SK-N-SH treated with all-trans-retinoic acid at 6 μM for 48 hours (cell line): ENCODE measurements around the gene CCDC80.
"Not testable (repeated sequence)": the region's sequence is repeated elsewhere in the genome, so short reads cannot be mapped to it uniquely, and the experiment has no call there.

Experiments
- ATAC-seq: fragments of 200-7000 bp; cut with Tn5 transposase; 3 replicates; pipeline ENCODE4 v1.9.1; 2020; ENCODE audit warnings: mild to moderate bottlenecking, moderate library complexity
- ARNTL ChIP-seq: fragments of 450-650 bp; formaldehyde crosslinking; IDR thresholded peaks from 2 replicates; pipeline ENCODE4 v1.5.0; 2020; ENCODE audit warnings: low read depth, mild to moderate bottlenecking, moderate library complexity, borderline replicate concordance
- BACH2 ChIP-seq: fragments of 250-450 bp; sonication (Bioruptor Pico); IDR thresholded peaks from 2 replicates; pipeline ENCODE4 v1.9.0; 2021; ENCODE audit warnings: mild to moderate bottlenecking, borderline replicate concordance
- CSDC2 ChIP-seq: fragments of 250-450 bp; sonication (Bioruptor Pico); IDR thresholded peaks from 2 replicates; pipeline ENCODE4 v1.5.0; 2020; ENCODE audit warnings: mild to moderate bottlenecking, moderate library complexity
- ESRRG ChIP-seq: fragments of 250-450 bp; sonication (Bioruptor Pico); IDR thresholded peaks from 2 replicates; pipeline ENCODE4 v1.6.1; 2021; ENCODE audit warnings: mild to moderate bottlenecking
- GLIS3 ChIP-seq: fragments of 250-450 bp; sonication (Bioruptor Pico); IDR thresholded peaks from 2 replicates; pipeline ENCODE4 v1.5.0; 2020; ENCODE audit warnings: mild to moderate bottlenecking, moderate library complexity
- OSR1 ChIP-seq: fragments of 250-450 bp; sonication (Bioruptor Pico); IDR thresholded peaks from 2 replicates; pipeline ENCODE4 v1.8.0; 2022; ENCODE audit warnings: moderate library complexity, mild to moderate bottlenecking, inconsistent platforms
- PPARA ChIP-seq: fragments of 250-450 bp; sonication (Bioruptor Pico); IDR thresholded peaks from 2 replicates; pipeline ENCODE4 v1.5.0; 2020; ENCODE audit warnings: mild to moderate bottlenecking, borderline replicate concordance
- RARB ChIP-seq: fragments of 250-450 bp; sonication (Bioruptor Pico); IDR thresholded peaks from 2 replicates; pipeline ENCODE4 v1.8.0; 2021; ENCODE audit warnings: mild to moderate bottlenecking, moderate library complexity
- SNAI2 ChIP-seq: fragments of 250-450 bp; sonication (Bioruptor Pico); IDR thresholded peaks from 2 replicates; pipeline ENCODE4 v1.5.0; 2020; ENCODE audit warnings: mild to moderate bottlenecking, moderate library complexity
- TCF4 ChIP-seq: fragments of 250-450 bp; sonication (Bioruptor Pico); IDR thresholded peaks from 2 replicates; pipeline ENCODE4 v1.8.0; 2021; ENCODE audit warnings: mild to moderate bottlenecking, moderate library complexity, borderline replicate concordance
- ZC3H10 ChIP-seq: fragments of 250-450 bp; sonication (Bioruptor Pico); IDR thresholded peaks from 2 replicates; pipeline ENCODE4 v1.5.1; 2021; ENCODE audit warnings: mild to moderate bottlenecking, moderate library complexity
- ZFP3 ChIP-seq: fragments of 250-450 bp; sonication (Bioruptor Pico); IDR thresholded peaks from 2 replicates; pipeline ENCODE4 v1.5.0; 2020; ENCODE audit warnings: mild to moderate bottlenecking, moderate library complexity
- ZFP30 ChIP-seq: fragments of 450-650 bp; formaldehyde crosslinking; IDR thresholded peaks from 2 replicates; pipeline ENCODE4 v1.5.0; 2022; ENCODE audit warnings: mild to moderate bottlenecking, moderate library complexity
- ZNF565 ChIP-seq: fragments of 450-650 bp; formaldehyde crosslinking; conservative IDR thresholded peaks from 2 replicates; pipeline ENCODE4 v1.5.0; 2020; ENCODE audit warnings: low read depth, mild to moderate bottlenecking, moderate library complexity
- ZNF70 ChIP-seq: fragments of 450-650 bp; formaldehyde crosslinking; IDR thresholded peaks from 2 replicates; pipeline ENCODE4 v1.5.0; 2020; ENCODE audit warnings: mild to moderate bottlenecking, moderate library complexity
- ZNF8 ChIP-seq: fragments of 450-650 bp; formaldehyde crosslinking; IDR thresholded peaks from 2 replicates; pipeline ENCODE4 v1.5.0; 2020; ENCODE audit warnings: mild to moderate bottlenecking, moderate library complexity
- TF ChIP-seq, protein P1 (sequence below): fragments of 250-450 bp; sonication (Bioruptor Pico); IDR thresholded peaks from 2 replicates; pipeline ENCODE4 v1.8.0; 2021; ENCODE audit warnings: low read depth, mild to moderate bottlenecking, moderate library complexity, borderline replicate concordance
- TF ChIP-seq, protein P2 (sequence below): fragments of 250-450 bp; sonication (Bioruptor Pico); IDR thresholded peaks from 2 replicates; pipeline ENCODE4 v1.8.0; 2020; ENCODE audit warnings: mild to moderate bottlenecking, moderate library complexity, borderline replicate concordance
- TF ChIP-seq, protein P3 (sequence below): fragments of 250-450 bp; sonication (Bioruptor Pico); IDR thresholded peaks from 2 replicates; pipeline ENCODE4 v1.5.1; 2021; ENCODE audit warnings: mild to moderate bottlenecking, moderate library complexity
- TF ChIP-seq, protein P4 (sequence below): fragments of 250-450 bp; sonication (Bioruptor Pico); IDR thresholded peaks from 2 replicates; pipeline ENCODE4 v1.5.1; 2020; ENCODE audit warnings: low read depth, mild to moderate bottlenecking, moderate library complexity
- TF ChIP-seq, protein P5 (sequence below): fragments of 250-450 bp; sonication (Bioruptor Pico); IDR thresholded peaks from 2 replicates; pipeline ENCODE4 v1.5.0; 2020; ENCODE audit warnings: mild to moderate bottlenecking, moderate library complexity

The CCDC80 gene

DNA sequence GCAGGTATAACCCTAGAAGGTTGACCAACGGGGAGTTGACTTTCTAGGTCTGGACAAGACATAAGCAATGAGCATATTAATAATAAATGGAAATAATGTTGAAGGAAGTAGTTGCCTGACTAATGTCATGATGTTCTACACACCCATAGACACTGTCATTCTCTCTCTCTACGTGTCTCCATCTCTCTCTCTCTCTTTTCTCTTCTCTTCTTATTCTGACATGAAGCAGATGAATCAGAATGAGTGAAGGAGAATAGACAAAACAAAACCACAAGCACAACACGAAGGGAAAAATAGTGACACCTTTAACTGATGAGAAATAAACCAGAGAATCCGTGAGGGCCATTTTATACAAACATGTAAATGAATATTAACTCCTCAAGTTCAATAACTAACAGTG, 26.7 kb upstream of the CCDC80 start (continued):
- TF ChIP-seq, protein P1, sequence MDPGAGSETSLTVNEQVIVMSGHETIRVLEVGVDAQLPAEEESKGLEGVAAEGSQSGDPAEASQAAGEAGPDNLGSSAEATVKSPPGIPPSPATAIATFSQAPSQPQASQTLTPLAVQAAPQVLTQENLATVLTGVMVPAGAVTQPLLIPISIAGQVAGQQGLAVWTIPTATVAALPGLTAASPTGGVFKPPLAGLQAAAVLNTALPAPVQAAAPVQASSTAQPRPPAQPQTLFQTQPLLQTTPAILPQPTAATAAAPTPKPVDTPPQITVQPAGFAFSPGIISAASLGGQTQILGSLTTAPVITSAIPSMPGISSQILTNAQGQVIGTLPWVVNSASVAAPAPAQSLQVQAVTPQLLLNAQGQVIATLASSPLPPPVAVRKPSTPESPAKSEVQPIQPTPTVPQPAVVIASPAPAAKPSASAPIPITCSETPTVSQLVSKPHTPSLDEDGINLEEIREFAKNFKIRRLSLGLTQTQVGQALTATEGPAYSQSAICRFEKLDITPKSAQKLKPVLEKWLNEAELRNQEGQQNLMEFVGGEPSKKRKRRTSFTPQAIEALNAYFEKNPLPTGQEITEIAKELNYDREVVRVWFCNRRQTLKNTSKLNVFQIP, result no peak
- no peak for TF ChIP-seq PPARA (CRISPR knock-in tag)
- TF ChIP-seq SNAI2 (CRISPR knock-in tag), result no peak
- no peak for TF ChIP-seq ESRRG (CRISPR knock-in tag)
- TF ChIP-seq GLIS3 (CRISPR knock-in tag), result no peak
- TF ChIP-seq ZNF70, result no peak
- TF ChIP-seq, protein P2, sequence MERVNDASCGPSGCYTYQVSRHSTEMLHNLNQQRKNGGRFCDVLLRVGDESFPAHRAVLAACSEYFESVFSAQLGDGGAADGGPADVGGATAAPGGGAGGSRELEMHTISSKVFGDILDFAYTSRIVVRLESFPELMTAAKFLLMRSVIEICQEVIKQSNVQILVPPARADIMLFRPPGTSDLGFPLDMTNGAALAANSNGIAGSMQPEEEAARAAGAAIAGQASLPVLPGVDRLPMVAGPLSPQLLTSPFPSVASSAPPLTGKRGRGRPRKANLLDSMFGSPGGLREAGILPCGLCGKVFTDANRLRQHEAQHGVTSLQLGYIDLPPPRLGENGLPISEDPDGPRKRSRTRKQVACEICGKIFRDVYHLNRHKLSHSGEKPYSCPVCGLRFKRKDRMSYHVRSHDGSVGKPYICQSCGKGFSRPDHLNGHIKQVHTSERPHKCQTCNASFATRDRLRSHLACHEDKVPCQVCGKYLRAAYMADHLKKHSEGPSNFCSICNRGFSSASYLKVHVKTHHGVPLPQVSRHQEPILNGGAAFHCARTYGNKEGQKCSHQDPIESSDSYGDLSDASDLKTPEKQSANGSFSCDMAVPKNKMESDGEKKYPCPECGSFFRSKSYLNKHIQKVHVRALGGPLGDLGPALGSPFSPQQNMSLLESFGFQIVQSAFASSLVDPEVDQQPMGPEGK, result no peak
- no peak for TF ChIP-seq CSDC2 (CRISPR knock-in tag)
- no peak for TF ChIP-seq ARNTL
- no peak for TF ChIP-seq ZFP30 (CRISPR knock-in tag)
- TF ChIP-seq OSR1 (CRISPR knock-in tag), result no peak
- TF ChIP-seq, protein P3, sequence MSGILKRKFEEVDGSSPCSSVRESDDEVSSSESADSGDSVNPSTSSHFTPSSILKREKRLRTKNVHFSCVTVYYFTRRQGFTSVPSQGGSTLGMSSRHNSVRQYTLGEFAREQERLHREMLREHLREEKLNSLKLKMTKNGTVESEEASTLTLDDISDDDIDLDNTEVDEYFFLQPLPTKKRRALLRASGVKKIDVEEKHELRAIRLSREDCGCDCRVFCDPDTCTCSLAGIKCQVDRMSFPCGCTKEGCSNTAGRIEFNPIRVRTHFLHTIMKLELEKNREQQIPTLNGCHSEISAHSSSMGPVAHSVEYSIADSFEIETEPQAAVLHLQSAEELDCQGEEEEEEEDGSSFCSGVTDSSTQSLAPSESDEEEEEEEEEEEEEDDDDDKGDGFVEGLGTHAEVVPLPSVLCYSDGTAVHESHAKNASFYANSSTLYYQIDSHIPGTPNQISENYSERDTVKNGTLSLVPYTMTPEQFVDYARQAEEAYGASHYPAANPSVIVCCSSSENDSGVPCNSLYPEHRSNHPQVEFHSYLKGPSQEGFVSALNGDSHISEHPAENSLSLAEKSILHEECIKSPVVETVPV (CRISPR knock-in tag), result no peak

DNA sequence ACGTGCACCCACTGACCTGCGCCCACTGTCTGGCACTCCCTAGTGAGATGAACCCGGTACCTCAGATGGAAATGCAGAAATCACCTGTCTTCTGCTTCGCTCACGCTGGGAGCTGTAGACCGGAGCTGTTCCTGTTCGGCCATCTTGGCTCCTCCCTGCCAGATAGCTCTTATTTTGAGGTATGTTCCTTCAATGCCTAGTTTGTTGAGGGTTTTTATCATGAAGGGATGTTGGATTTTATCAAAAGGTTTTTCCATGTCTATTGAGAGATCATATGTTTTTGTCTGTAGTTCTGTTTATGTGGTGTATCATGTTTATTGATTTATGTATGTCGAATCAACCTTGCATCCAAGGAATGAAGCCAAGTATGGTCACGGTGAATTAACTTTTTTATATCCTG, 24.1 kb upstream of the CCDC80 start:
- not testable (repeated sequence) for ATAC-seq

DNA sequence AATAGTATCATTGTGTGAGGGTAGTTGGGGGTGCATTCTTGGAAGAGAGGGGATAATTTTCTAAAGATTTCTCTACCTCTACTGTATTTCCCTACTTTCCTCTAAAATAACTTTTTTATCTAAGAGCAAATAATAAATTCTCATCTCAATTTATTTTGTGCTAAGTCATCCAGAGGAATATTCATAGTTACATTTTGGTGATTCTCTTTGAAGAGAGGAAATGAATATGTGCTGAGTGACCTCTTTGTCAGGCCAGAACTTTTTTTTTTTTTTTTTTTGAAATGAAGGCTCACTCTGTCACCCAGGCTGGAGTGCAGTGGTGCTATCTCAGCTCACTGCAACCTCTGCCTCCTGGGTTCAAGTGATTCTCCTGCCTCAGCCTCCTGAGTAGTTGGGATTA, 15.1 kb upstream of the CCDC80 start:
- TF ChIP-seq ZFP30 (CRISPR knock-in tag) (no peak), ESRRG (CRISPR knock-in tag) (no peak), GLIS3 (CRISPR knock-in tag) (no peak), ZNF8 (CRISPR knock-in tag) (no peak), OSR1 (CRISPR knock-in tag) (no peak), SNAI2 (CRISPR knock-in tag) (no peak), ARNTL (no peak), RARB (CRISPR knock-in tag) (no peak), BACH2 (CRISPR knock-in tag) (no peak), ZC3H10 (CRISPR knock-in tag) (no peak), ZFP3 (CRISPR knock-in tag) (no peak), CSDC2 (CRISPR knock-in tag) (no peak), PPARA (CRISPR knock-in tag) (no peak), TCF4 (CRISPR knock-in tag) (no peak), ZNF565 (CRISPR knock-in tag) (no peak)
- TF ChIP-seq, protein P4, sequence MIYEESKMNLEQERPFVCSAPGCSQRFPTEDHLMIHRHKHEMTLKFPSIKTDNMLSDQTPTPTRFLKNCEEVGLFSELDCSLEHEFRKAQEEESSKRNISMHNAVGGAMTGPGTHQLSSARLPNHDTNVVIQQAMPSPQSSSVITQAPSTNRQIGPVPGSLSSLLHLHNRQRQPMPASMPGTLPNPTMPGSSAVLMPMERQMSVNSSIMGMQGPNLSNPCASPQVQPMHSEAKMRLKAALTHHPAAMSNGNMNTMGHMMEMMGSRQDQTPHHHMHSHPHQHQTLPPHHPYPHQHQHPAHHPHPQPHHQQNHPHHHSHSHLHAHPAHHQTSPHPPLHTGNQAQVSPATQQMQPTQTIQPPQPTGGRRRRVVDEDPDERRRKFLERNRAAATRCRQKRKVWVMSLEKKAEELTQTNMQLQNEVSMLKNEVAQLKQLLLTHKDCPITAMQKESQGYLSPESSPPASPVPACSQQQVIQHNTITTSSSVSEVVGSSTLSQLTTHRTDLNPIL (CRISPR knock-in tag), result no peak
- TF ChIP-seq, protein P3 (CRISPR knock-in tag), result no peak
- TF ChIP-seq, protein P2, result no peak
- TF ChIP-seq, protein P1, result no peak
- TF ChIP-seq, protein P5, sequence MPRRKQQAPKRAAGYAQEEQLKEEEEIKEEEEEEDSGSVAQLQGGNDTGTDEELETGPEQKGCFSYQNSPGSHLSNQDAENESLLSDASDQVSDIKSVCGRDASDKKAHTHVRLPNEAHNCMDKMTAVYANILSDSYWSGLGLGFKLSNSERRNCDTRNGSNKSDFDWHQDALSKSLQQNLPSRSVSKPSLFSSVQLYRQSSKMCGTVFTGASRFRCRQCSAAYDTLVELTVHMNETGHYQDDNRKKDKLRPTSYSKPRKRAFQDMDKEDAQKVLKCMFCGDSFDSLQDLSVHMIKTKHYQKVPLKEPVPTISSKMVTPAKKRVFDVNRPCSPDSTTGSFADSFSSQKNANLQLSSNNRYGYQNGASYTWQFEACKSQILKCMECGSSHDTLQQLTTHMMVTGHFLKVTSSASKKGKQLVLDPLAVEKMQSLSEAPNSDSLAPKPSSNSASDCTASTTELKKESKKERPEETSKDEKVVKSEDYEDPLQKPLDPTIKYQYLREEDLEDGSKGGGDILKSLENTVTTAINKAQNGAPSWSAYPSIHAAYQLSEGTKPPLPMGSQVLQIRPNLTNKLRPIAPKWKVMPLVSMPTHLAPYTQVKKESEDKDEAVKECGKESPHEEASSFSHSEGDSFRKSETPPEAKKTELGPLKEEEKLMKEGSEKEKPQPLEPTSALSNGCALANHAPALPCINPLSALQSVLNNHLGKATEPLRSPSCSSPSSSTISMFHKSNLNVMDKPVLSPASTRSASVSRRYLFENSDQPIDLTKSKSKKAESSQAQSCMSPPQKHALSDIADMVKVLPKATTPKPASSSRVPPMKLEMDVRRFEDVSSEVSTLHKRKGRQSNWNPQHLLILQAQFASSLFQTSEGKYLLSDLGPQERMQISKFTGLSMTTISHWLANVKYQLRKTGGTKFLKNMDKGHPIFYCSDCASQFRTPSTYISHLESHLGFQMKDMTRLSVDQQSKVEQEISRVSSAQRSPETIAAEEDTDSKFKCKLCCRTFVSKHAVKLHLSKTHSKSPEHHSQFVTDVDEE, result no peak
- ATAC-seq, result no peak
